CD14-positive monocyte (primary cell): Measurements from ENCODE around the gene COTL1. TPM values are rescaled to one million over a fixed set of nuclear protein-coding genes. Genes with fewer than 3 reads are reported as not detected.

ENCODE experiments used
- DNase-seq, 3 donors: peaks; one replicate each; pipeline ENCODE4 v3.0.0-alpha.2; 2011 to 2022
- H2AFZ ChIP-seq: 2 replicates; pipeline ENCODE4 v1.6.0; 2012; ENCODE audit warnings: mild to moderate bottlenecking, low read depth, low read length, inconsistent platforms; ENCODE audit not compliant: insufficient read depth, poor library complexity, severe bottlenecking
- H3K27ac ChIP-seq, 2 donors: 1 replicate in 1 of 2; 2 replicates in 1 of 2; pipeline ENCODE4 v1.5.1; 2012 to 2013; ENCODE audit warnings: low read length in 2 of 2, control low read depth in 1 of 2, inconsistent platforms in 1 of 2, low read depth in 1 of 2, mild to moderate bottlenecking in 1 of 2
- H3K27me3 ChIP-seq, 2 donors: one replicate each; pipeline versions ENCODE4 v1.6.0 to v1.6.1; 2011 to 2013; ENCODE audit warnings: low read length in 2 of 2; ENCODE audit not compliant: control insufficient read depth in 2 of 2, insufficient read depth in 2 of 2
- H3K36me3 ChIP-seq, 2 donors: replicated peaks in 1 of 2; 1 replicate in 1 of 2; 2 replicates in 1 of 2; pipeline versions ENCODE4 v1.5.1 to v1.6.1; 2012 to 2013; ENCODE audit warnings: low read length in 2 of 2, control low read depth in 1 of 2, inconsistent platforms in 1 of 2, mild to moderate bottlenecking in 1 of 2; ENCODE audit not compliant: insufficient read depth in 2 of 2, control insufficient read depth in 1 of 2
- H3K4me1 ChIP-seq, 2 donors: 1 replicate in 1 of 2; 2 replicates in 1 of 2; pipeline versions ENCODE4 v1.5.1 to v1.6.1; 2012 to 2013; ENCODE audit warnings: low read length in 2 of 2, control low read depth in 1 of 2, inconsistent platforms in 1 of 2, mild to moderate bottlenecking in 1 of 2, moderate library complexity in 1 of 2; ENCODE audit not compliant: insufficient read depth in 2 of 2, control insufficient read depth in 1 of 2
- H3K4me2 ChIP-seq: replicated peaks from 2 replicates; pipeline ENCODE3; 2012; ENCODE audit warnings: low read length, moderate library complexity, mild to moderate bottlenecking; ENCODE audit not compliant: poor library complexity, severe bottlenecking; ENCODE audit errors: extremely low read depth
- H3K4me3 ChIP-seq, 3 experiments: fragments of 200-600 bp in 1 of 3; sonication (generic) in 1 of 3; replicated peaks in 1 of 3; 1 replicate in 2 of 3; 2 replicates in 1 of 3; pipeline ENCODE4 v1.5.1; 2011 to 2013; ENCODE audit warnings: low read length in 3 of 3, mild to moderate bottlenecking in 3 of 3, control low read depth in 2 of 3, low read depth in 2 of 3, inconsistent platforms in 1 of 3, moderate library complexity in 1 of 3
- H3K79me2 ChIP-seq: 2 replicates; pipeline ENCODE4 v1.6.0; 2012; ENCODE audit warnings: mild to moderate bottlenecking, control low read depth, inconsistent platforms, low read length, moderate library complexity; ENCODE audit not compliant: insufficient read depth
- H3K9ac ChIP-seq: 2 replicates; pipeline ENCODE4 v1.6.0; 2017; ENCODE audit warnings: low read length, mild to moderate bottlenecking; ENCODE audit not compliant: insufficient read depth, poor library complexity, severe bottlenecking
- H3K9me3 ChIP-seq, 2 donors: replicated peaks in 1 of 2; 1 replicate in 1 of 2; 2 replicates in 1 of 2; pipeline versions ENCODE4 v1.5.1 to v1.6.1; 2012 to 2013; ENCODE audit warnings: low read length in 2 of 2, control low read depth in 1 of 2; ENCODE audit not compliant: control insufficient read depth in 1 of 2, insufficient read depth in 1 of 2
- H4K20me1 ChIP-seq: 2 replicates; pipeline ENCODE4 v1.6.0; 2012; ENCODE audit warnings: mild to moderate bottlenecking, low read length, control low read depth, moderate library complexity; ENCODE audit not compliant: insufficient read depth
- H3K27ac Mint-ChIP-seq, 7 donors: one replicate each; pipeline ENCODE4 v1.8.0; 2020; ENCODE audit warnings: mild to moderate bottlenecking in 7 of 7, mixed read lengths in 7 of 7, moderate library complexity in 6 of 7, inconsistent platforms in 2 of 7
- H3K27me3 Mint-ChIP-seq, 3 donors: one replicate each; pipeline ENCODE4 v1.8.0; 2021 to 2022; ENCODE audit warnings: low read depth in 3 of 3, mild to moderate bottlenecking in 3 of 3, mixed read lengths in 3 of 3, moderate library complexity in 3 of 3, inconsistent platforms in 1 of 3
- H3K36me3 Mint-ChIP-seq, 2 donors: one replicate each; pipeline ENCODE4 v1.8.0; 2020; ENCODE audit warnings: mixed read lengths in 2 of 2, inconsistent platforms in 1 of 2, mild to moderate bottlenecking in 1 of 2
- H3K4me1 Mint-ChIP-seq: one replicate; pipeline ENCODE4 v1.8.0; 2020; ENCODE audit warnings: mild to moderate bottlenecking, mixed read lengths
- H3K4me3 Mint-ChIP-seq, 2 donors: one replicate each; pipeline ENCODE4 v1.8.0; 2020; ENCODE audit warnings: mild to moderate bottlenecking in 2 of 2, mixed read lengths in 2 of 2, moderate library complexity in 1 of 2
- H3K9me3 Mint-ChIP-seq, 7 donors: one replicate each; pipeline ENCODE4 v1.8.0; 2020 to 2022; ENCODE audit warnings: mixed read lengths in 7 of 7, mild to moderate bottlenecking in 6 of 7, moderate library complexity in 6 of 7, inconsistent platforms in 2 of 7
- CTCF ChIP-seq: fragments of 200-600 bp; IDR thresholded peaks from one replicate; pipeline ENCODE4 v1.8.0; 2022; ENCODE audit warnings: antibody characterized with exemption, mild to moderate bottlenecking
- WGBS: methylation state at CpG from one replicate; pipeline ENCODE4 v1.1.5; 2013; ENCODE audit warnings: missing lambda C conversion rate; ENCODE audit not compliant: insufficient coverage; 5-methylcytosine and 5-hydroxymethylcytosine counted together
- intact Hi-C, 2 donors: fragments of 100-400 bp; cut with micrococcal nuclease; formaldehyde crosslinking; loops; one replicate each; pipeline versions ENCODE4 v1.15.0 to v1.15.1; 2023
- polyA plus RNA-seq, 3 donors: library from polyadenylated mRNA; depleted of rRNA in 1 of 3; unstranded in 2 of 3; stranded (reverse) in 1 of 3; fragments of 300-500 nt in 2 of 3; fragments of >200 nt in 1 of 3; fragmentation: Illumina TruSeq in 2 of 3; gene quantifications; 1 replicate in 2 of 3; 2 replicates in 1 of 3; pipeline ENCODE4 v1.2.3, GENCODE V29; 2012 to 2021

COTL1 gene
- polyA plus RNA-seq, 3 donors: 648 to 1,843 (median 1,643) TPM

DNA sequence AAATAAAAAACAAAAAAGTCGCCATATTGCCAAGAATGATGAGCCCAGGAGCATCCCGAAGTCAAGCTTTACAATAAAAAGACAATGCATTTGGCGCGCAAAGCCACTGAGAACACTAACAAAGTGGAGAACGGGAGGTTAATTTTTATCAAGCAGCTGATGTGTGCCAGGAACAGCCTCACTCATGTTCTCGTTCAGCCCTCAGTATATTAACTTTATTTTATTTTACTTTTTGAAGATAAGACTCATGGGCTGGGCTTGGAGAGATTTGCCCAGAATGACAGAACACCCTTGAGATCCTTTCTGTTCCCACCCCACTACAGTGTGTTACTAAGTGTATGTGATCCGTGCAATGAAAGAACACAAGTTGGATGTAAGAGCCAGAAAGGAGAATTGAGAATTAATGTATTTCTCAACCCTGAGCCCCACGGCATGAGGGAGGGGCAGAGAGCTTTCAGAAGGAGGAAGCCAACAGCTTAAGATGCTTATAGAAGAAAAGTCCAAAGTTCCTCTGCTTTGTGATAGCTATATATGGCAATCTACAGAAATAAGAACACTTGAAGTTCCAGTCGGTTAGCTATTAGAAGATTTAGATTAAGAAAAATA, 48.4 kb downstream of the COTL1 start:
- intact Hi-C loops: no loop called here
- H3K36me3 ChIP-seq: peaks cover 68 to 90% of the 10 kb centered on the region in 2 donors
- H3K4me1 Mint-ChIP-seq: peaks cover 54% of the 10 kb centered on the region

GRCh38 chr16:84568066-84568465, 49.8 kb downstream of the COTL1 start:
- H3K4me1 ChIP-seq: peaks cover 72 to 79% of the 10 kb centered on the region in 2 donors
- H3K4me2 ChIP-seq: no peak overlapping the region
- peaks cover 76 to 89% of the 10 kb centered on the region in 2 donors for H3K36me3 Mint-ChIP-seq
- peaks cover 69 to 90% of the 10 kb centered on the region in 2 donors for H3K36me3 ChIP-seq
- 60% methylated on average over 2 of the region's 9 CpGs for WGBS
- intact Hi-C loops: no loop called here
- H2AFZ ChIP-seq: no peak overlapping the region
- no peak for TF ChIP-seq CTCF
- H3K79me2 ChIP-seq: peaks cover 82% of the 10 kb centered on the region
- peak overlapping the region in 1 of 3 experiments; percentile 44 for H3K4me3 ChIP-seq
- H3K9me3 Mint-ChIP-seq: peaks cover 0 to 15% (median 5%) of the 10 kb centered on the region in 7 donors
- peak overlapping the region; percentile 69 to 93 (median 89) for H3K27ac Mint-ChIP-seq
- H3K4me3 Mint-ChIP-seq: no peak overlapping the region
- H3K27ac ChIP-seq: peak overlapping the region; percentile 32 to 76
- peaks cover 0 to 1% (median 0%) of the 10 kb centered on the region in 3 donors for H3K27me3 Mint-ChIP-seq
- peaks cover 67% of the 10 kb centered on the region for H3K4me1 Mint-ChIP-seq
- no peak overlapping the region for H3K9ac ChIP-seq
- H3K27me3 ChIP-seq: no peaks in the 10 kb centered on the region
- DNase-seq: peak in 2 of 3 donors; percentile 41 to 59
- H3K9me3 ChIP-seq: no peaks in the 10 kb centered on the region
- H4K20me1 ChIP-seq: peaks cover 100% of the 10 kb centered on the region

More for the DNA sequence above, 48.4 kb downstream of the COTL1 start:
- 54% methylated on average over 5 of the region's 9 CpGs for WGBS
- peaks cover 100% of the 10 kb centered on the region for H4K20me1 ChIP-seq
- H3K4me3 Mint-ChIP-seq: peak overlapping the region in 1 of 2 donors; percentile 60
- H3K4me3 ChIP-seq: peak overlapping the region in 1 of 3 experiments; percentile 44
- no peak overlapping the region for H3K9ac ChIP-seq
- peaks cover 0 to 1% (median 0%) of the 10 kb centered on the region in 3 donors for H3K27me3 Mint-ChIP-seq
- H3K9me3 Mint-ChIP-seq: peaks cover 0 to 15% (median 5%) of the 10 kb centered on the region in 7 donors
- peaks cover 58 to 65% of the 10 kb centered on the region in 2 donors for H3K4me1 ChIP-seq
- TF ChIP-seq CTCF: no peak
- H3K4me2 ChIP-seq: peak overlapping the region; percentile 28
- H3K27ac Mint-ChIP-seq: peak overlapping the region; percentile 87 to 93 (median 90)
- no peaks in the 10 kb centered on the region for H3K9me3 ChIP-seq
- peaks cover 75 to 89% of the 10 kb centered on the region in 2 donors for H3K36me3 Mint-ChIP-seq
- no peak overlapping the region for H2AFZ ChIP-seq
- H3K79me2 ChIP-seq: peaks cover 92% of the 10 kb centered on the region
- H3K27ac ChIP-seq: peak overlapping the region; percentile 75 to 76
- peak; percentile 80 to 88 (median 84) for DNase-seq
- H3K27me3 ChIP-seq: no peaks in the 10 kb centered on the region
